Measurements from ENCODE around the gene DGCR6L.
"Not testable (repeated sequence)": the region's sequence is repeated elsewhere in the genome, so short reads cannot be mapped to it uniquely, and the experiment has no call there.

The DGCR6L gene

GRCh38 chr22:20282901-20283673 is 36.8 kb downstream of the DGCR6L start:
- Histone ChIP-seq H3K27ac (ENCODE audit: low read depth, low read length) (no peak overlapping the region), H3K9me2 (replicated peaks; ENCODE audit: control insufficient read depth, low read length) (no peaks in the 10 kb centered on the region), H3K79me2 (ENCODE audit: control insufficient read depth, low read length) (no peaks in the 10 kb centered on the region), H3K4me1 (ENCODE audit: control insufficient read depth, low read length) (peaks cover 3% of the 10 kb centered on the region; the same call in 1 of the 2 replicates), H3K4me3 (ENCODE audit: low read length) (no peak overlapping the region), H3F3A (ENCODE audit: control insufficient read depth, insufficient read depth) (no peaks in the 10 kb centered on the region), H3K9me3 (ENCODE audit: control insufficient read depth, insufficient read depth, low read length) (no peaks in the 10 kb centered on the region), H4K20me1 (ENCODE audit: control insufficient read depth, insufficient read depth, low read depth, low read length) (no peaks in the 10 kb centered on the region), H3K4me2 (ENCODE audit: low read length) (no peak overlapping the region), H3K36me3 (ENCODE audit: control insufficient read depth, low read length) (no peaks in the 10 kb centered on the region), H3K27me3 (ENCODE audit: control insufficient read depth, low read length) (no peaks in the 10 kb centered on the region)
- TF ChIP-seq, protein P1, sequence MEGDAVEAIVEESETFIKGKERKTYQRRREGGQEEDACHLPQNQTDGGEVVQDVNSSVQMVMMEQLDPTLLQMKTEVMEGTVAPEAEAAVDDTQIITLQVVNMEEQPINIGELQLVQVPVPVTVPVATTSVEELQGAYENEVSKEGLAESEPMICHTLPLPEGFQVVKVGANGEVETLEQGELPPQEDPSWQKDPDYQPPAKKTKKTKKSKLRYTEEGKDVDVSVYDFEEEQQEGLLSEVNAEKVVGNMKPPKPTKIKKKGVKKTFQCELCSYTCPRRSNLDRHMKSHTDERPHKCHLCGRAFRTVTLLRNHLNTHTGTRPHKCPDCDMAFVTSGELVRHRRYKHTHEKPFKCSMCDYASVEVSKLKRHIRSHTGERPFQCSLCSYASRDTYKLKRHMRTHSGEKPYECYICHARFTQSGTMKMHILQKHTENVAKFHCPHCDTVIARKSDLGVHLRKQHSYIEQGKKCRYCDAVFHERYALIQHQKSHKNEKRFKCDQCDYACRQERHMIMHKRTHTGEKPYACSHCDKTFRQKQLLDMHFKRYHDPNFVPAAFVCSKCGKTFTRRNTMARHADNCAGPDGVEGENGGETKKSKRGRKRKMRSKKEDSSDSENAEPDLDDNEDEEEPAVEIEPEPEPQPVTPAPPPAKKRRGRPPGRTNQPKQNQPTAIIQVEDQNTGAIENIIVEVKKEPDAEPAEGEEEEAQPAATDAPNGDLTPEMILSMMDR (IDR thresholded peaks at IDR 0.05; ENCODE audit: low read depth, low read length, poor library complexity, severe bottlenecking): no peak
- no peak for TF ChIP-seq EZH2phosphoT487 (IDR thresholded peaks at IDR 0.05; ENCODE audit: borderline replicate concordance, low read length)

DNA sequence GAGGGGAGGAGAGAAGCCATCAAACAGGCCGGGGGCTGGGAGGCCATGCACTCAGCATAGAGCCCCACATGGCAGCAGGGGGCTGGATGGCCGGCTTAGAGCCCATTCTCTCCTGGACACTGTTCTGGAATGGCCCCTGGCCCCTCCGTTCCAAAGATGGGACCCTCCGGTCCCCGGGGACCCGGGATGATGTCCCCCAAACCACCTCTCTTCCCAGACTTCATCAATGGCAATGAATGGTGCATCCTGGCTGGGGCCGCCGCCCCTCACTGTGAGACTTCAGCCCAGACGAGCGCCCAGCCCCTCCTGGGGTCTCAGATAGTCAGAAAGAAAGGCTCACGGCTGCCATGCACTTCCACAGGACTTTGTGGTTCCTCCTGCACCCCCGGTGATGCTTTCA is 38.0 kb downstream of the DGCR6L start:
- H3K4me2 ChIP-seq (ENCODE audit: low read length): no peak overlapping the region
- H3K9me2 ChIP-seq (replicated peaks; ENCODE audit: control insufficient read depth, low read length): no peaks in the 10 kb centered on the region
- H3F3A ChIP-seq (ENCODE audit: control insufficient read depth, insufficient read depth): no peaks in the 10 kb centered on the region
- peaks cover 2% of the 10 kb centered on the region; the same call in 1 of the 2 replicates for H3K4me1 ChIP-seq (ENCODE audit: control insufficient read depth, low read length)
- TF ChIP-seq, protein P1 (IDR thresholded peaks at IDR 0.05; ENCODE audit: low read depth, low read length, poor library complexity, severe bottlenecking): no peak
- TF ChIP-seq EZH2phosphoT487 (IDR thresholded peaks at IDR 0.05; ENCODE audit: borderline replicate concordance, low read length): no peak
- H3K36me3 ChIP-seq (ENCODE audit: control insufficient read depth, low read length): no peaks in the 10 kb centered on the region
- H3K27ac ChIP-seq (ENCODE audit: low read depth, low read length): no peak overlapping the region
- no peak overlapping the region for H3K4me3 ChIP-seq (ENCODE audit: low read length)
- no peaks in the 10 kb centered on the region for H3K79me2 ChIP-seq (ENCODE audit: control insufficient read depth, low read length)
- H4K20me1 ChIP-seq (ENCODE audit: control insufficient read depth, insufficient read depth, low read depth, low read length): no peaks in the 10 kb centered on the region
- no peaks in the 10 kb centered on the region for H3K27me3 ChIP-seq (ENCODE audit: control insufficient read depth, low read length)
- H3K9me3 ChIP-seq (ENCODE audit: control insufficient read depth, insufficient read depth, low read length): no peaks in the 10 kb centered on the region

GRCh38 chr22:20281473-20281872 is 38.4 kb downstream of the DGCR6L start:
- H4K20me1 ChIP-seq (ENCODE audit: control insufficient read depth, insufficient read depth, low read depth, low read length); H3K9me2 ChIP-seq (replicated peaks; ENCODE audit: control insufficient read depth, low read length); H3K4me2 ChIP-seq (ENCODE audit: low read length); H3K79me2 ChIP-seq (ENCODE audit: control insufficient read depth, low read length); H3K27me3 ChIP-seq (ENCODE audit: control insufficient read depth, low read length); H3K4me1 ChIP-seq (ENCODE audit: control insufficient read depth, low read length); H3F3A ChIP-seq (ENCODE audit: control insufficient read depth, insufficient read depth); H3K36me3 ChIP-seq (ENCODE audit: control insufficient read depth, low read length); H3K9me3 ChIP-seq (ENCODE audit: control insufficient read depth, insufficient read depth, low read length); H3K27ac ChIP-seq (ENCODE audit: low read depth, low read length); H3K4me3 ChIP-seq (ENCODE audit: low read length): not testable (repeated sequence)

DNA sequence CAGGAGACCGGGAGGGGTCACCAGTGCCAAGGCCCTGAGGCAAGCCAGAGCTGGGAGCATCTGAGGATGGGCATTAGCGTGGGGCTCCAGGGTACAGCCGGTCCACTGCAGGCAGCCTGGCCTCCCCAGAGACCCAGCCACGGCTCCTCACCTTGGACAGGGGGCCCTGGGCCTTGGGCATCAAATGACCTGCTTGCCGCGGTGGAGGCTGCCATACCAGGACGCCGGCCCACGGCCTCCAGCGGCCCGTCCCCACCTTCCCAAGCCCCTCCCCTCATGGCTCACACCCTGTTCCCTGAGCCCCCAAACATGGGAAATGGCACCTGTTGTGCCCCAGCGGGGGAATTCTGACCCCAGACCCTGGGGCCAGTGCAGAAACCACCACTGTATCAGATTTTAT is 39.0 kb downstream of the DGCR6L start:
- H3K9me2 ChIP-seq (replicated peaks; ENCODE audit: control insufficient read depth, low read length): no peaks in the 10 kb centered on the region
- H3K4me3 ChIP-seq (ENCODE audit: low read length): no peak overlapping the region
- TF ChIP-seq, protein P1 (IDR thresholded peaks at IDR 0.05; ENCODE audit: low read depth, low read length, poor library complexity, severe bottlenecking): no peak
- TF ChIP-seq EZH2phosphoT487 (IDR thresholded peaks at IDR 0.05; ENCODE audit: borderline replicate concordance, low read length): no peak
- H3K9me3 ChIP-seq (ENCODE audit: control insufficient read depth, insufficient read depth, low read length): no peaks in the 10 kb centered on the region
- H3K27me3 ChIP-seq (ENCODE audit: control insufficient read depth, low read length): no peaks in the 10 kb centered on the region
- no peaks in the 10 kb centered on the region for H3K4me1 ChIP-seq (ENCODE audit: control insufficient read depth, low read length)
- H3K79me2 ChIP-seq (ENCODE audit: control insufficient read depth, low read length): no peaks in the 10 kb centered on the region
- H3K36me3 ChIP-seq (ENCODE audit: control insufficient read depth, low read length): no peaks in the 10 kb centered on the region
- H3F3A ChIP-seq (ENCODE audit: control insufficient read depth, insufficient read depth): no peaks in the 10 kb centered on the region
- H4K20me1 ChIP-seq (ENCODE audit: control insufficient read depth, insufficient read depth, low read depth, low read length): no peaks in the 10 kb centered on the region
- H3K27ac ChIP-seq (ENCODE audit: low read depth, low read length): no peak overlapping the region
- no peak overlapping the region for H3K4me2 ChIP-seq (ENCODE audit: low read length)

GRCh38 chr22:20280163-20280562 is 39.7 kb downstream of the DGCR6L start:
- H3K79me2 ChIP-seq (ENCODE audit: control insufficient read depth, low read length); H4K20me1 ChIP-seq (ENCODE audit: control insufficient read depth, insufficient read depth, low read depth, low read length); H3K4me3 ChIP-seq (ENCODE audit: low read length); H3K4me2 ChIP-seq (ENCODE audit: low read length); H3K4me1 ChIP-seq (ENCODE audit: control insufficient read depth, low read length); H3K9me2 ChIP-seq (replicated peaks; ENCODE audit: control insufficient read depth, low read length); H3F3A ChIP-seq (ENCODE audit: control insufficient read depth, insufficient read depth); H3K36me3 ChIP-seq (ENCODE audit: control insufficient read depth, low read length); H3K9me3 ChIP-seq (ENCODE audit: control insufficient read depth, insufficient read depth, low read length); H3K27ac ChIP-seq (ENCODE audit: low read depth, low read length); H3K27me3 ChIP-seq (ENCODE audit: control insufficient read depth, low read length): not testable (repeated sequence)

Measured in DOHH2 (cell line).